SIG-M5 (cell line): ENCODE measurements around the gene CGRRF1.

Source experiments
- DNase-seq: peaks from one replicate; lab custom pipeline; 2025; lab: John Stamatoyannopoulos, UW

CGRRF1 gene

DNA sequence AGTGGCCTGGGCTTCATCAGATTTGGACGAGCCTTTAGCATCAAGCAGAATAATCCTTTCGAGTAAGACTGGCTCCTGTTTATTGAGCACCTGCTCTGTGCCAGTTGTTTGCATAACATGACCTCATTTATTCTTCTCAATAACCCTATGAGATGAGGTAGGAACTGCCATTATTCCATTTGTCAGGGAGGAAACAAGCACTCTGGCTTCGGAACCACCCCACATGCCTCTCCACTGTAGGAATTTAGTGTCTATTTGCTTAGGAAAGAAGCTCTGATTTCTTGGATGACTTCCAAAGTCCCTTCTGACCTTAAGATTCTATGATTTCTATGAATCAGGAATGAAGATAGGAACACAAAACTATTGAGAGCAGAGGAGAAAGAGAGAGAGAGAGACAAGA is 68.3 kb downstream of the CGRRF1 start:
- DNase-seq = no peak

DNA sequence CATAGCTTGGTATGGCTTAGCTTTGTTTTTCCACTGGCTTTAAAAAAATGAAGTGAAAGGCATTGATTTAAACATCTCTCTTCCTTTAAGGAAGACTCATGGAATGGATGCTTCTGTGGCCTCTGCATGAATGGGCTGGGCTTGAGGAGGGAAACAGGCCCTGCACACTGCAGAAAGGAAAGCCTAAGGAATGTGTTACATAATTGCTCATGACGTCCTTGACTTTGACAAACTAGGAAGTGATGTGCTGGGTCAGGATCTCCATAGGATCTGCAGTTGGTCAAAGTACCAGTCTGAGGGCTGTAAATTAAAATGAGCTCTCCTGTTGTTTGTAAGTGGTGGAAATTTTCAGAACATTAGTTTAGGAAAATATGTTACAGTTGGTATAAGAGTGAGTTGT is 69.9 kb downstream of the CGRRF1 start:
- DNase-seq = no peak

DNA sequence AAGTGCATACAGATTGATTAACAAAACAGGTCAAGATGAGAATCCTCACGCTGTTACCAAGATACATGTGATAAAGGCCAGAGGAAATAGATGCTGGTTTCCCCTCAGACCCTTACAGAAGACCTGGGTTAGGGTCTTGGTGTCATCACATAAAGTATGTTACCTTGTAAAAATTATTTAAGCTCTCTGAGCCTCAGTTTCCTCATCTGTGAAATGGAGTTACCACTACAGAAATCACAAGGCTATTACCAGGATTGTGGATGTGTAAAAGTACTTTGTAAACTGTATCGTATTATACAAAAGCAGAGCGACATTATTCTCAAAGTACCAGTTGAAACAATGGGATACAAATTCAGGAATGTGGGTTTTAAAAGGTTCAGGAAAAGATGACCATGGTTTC is 71.2 kb downstream of the CGRRF1 start:
- DNase-seq = no peak

DNA sequence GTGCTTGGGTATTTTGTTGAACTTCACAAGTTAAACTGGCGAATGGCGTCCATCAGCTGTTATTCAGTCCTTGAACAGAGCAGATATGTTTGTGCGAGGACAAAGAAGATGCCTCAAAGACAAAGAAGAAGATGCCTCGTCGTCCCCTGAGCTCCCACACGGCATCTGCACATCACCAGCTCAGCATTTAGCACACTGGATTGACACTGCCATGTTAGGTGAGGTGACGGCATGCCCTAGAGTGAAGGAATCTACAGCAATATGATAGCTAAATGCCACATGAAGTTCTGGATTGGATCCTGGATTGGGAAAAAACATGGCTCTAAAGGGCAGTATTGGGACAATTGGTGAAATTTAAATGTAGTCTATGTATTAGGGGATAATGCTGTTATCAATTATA is 72.6 kb downstream of the CGRRF1 start:
- no peak for DNase-seq

DNA sequence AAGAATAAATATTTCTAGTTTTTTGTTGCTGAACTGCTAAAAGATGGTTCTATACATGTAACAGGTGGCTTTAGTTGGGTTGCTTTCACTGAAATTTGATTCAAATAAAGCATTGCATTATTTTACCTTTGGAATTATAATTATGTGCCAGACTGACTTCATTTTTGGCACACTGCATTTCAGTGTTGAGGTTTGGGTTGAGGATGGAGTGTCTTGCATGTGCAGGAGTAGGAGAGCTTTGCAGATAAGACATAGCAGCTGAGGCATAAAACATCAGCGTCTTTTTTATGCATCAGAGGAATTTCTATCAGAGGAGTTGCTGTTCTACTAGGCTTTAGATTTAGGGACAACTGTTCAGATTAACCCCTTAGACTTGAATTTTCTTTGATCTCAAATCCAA is 74.4 kb downstream of the CGRRF1 start:
- DNase-seq = no peak

DNA sequence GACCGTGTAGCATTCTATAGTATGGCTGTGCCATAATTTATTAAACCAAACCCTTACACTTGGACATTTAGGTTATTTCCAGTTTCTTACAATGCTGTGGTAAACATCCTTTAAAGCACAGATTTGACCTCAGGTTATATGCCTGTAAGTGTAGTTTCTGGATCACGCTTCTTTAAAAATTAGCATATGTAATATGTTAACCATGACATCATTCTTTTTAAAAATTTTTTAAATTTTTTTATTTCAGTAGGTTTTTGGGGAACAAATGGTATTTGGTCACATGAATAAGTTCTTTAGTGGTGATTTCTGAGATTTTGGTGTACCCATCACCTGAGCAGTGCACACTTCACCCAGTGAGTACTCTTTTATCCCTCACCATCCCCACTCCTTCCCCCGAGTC is 75.5 kb downstream of the CGRRF1 start:
- DNase-seq = no peak
